ENCODE measurements around the gene PLXNA4. TPM values are rescaled to one million over a fixed set of nuclear protein-coding genes. Genes with fewer than 3 reads are reported as not detected.

The PLXNA4 gene
- total RNA-seq, 1 experiment from 2014 or later: 0.11 TPM

- H3K27ac ChIP-seq (ENCODE audit: low read depth, low read length, poor library complexity, severe bottlenecking): no peak overlapping the region
- no TSS peak for BruUV-seq (replicated peaks)
- POLR2A ChIA-PET (ENCODE audit: low non-redundant PET): interaction anchor here (0.7 kb wide), 1 partner anchor 195 kb away, joined by 3 read pairs; no protein-coding TSS in a partner anchor
- TF ChIP-seq EZH2 (IDR thresholded peaks at IDR 0.05; ENCODE audit: borderline replicate concordance, low read depth, low read length, poor library complexity, severe bottlenecking): no peak
- TF ChIP-seq, protein P1, sequence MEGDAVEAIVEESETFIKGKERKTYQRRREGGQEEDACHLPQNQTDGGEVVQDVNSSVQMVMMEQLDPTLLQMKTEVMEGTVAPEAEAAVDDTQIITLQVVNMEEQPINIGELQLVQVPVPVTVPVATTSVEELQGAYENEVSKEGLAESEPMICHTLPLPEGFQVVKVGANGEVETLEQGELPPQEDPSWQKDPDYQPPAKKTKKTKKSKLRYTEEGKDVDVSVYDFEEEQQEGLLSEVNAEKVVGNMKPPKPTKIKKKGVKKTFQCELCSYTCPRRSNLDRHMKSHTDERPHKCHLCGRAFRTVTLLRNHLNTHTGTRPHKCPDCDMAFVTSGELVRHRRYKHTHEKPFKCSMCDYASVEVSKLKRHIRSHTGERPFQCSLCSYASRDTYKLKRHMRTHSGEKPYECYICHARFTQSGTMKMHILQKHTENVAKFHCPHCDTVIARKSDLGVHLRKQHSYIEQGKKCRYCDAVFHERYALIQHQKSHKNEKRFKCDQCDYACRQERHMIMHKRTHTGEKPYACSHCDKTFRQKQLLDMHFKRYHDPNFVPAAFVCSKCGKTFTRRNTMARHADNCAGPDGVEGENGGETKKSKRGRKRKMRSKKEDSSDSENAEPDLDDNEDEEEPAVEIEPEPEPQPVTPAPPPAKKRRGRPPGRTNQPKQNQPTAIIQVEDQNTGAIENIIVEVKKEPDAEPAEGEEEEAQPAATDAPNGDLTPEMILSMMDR (conservative IDR thresholded peaks at IDR 0.05; ENCODE audit: low read depth, low read length): no peak
- DNase-seq (ENCODE audit: low spot score): no peak
- intact Hi-C loops (cut with micrococcal nuclease; ENCODE audit: unreplicated experiment): no loop called here
- H3K9me3 ChIP-seq (ENCODE audit: low read depth, low read length, poor library complexity, severe bottlenecking): no peaks in the 10 kb centered on the region
- no peak overlapping the region for H3K4me3 ChIP-seq (ENCODE audit: low read depth, low read length, poor library complexity, severe bottlenecking)
- H3K27me3 ChIP-seq (replicated peaks; ENCODE audit: insufficient read depth, low read depth, low read length, poor library complexity): no peaks in the 10 kb centered on the region
- CTCF ChIA-PET: no interaction called here
- H3K36me3 ChIP-seq (ENCODE audit: insufficient read depth, low read length, poor library complexity, severe bottlenecking): no peaks in the 10 kb centered on the region
- H3K4me1 ChIP-seq (ENCODE audit: insufficient read depth, low read length, poor library complexity, severe bottlenecking): no peaks in the 10 kb centered on the region
Observed at GRCh38 chr7:132291481-132291880, 284.8 kb downstream of the PLXNA4 start.

- Histone ChIP-seq H3K9me3 (ENCODE audit: low read depth, low read length, poor library complexity, severe bottlenecking) (no peaks in the 10 kb centered on the region), H3K4me1 (ENCODE audit: insufficient read depth, low read length, poor library complexity, severe bottlenecking) (no peaks in the 10 kb centered on the region), H3K4me3 (ENCODE audit: low read depth, low read length, poor library complexity, severe bottlenecking) (no peak overlapping the region), H3K36me3 (ENCODE audit: insufficient read depth, low read length, poor library complexity, severe bottlenecking) (no peaks in the 10 kb centered on the region), H3K27ac (ENCODE audit: low read depth, low read length, poor library complexity, severe bottlenecking) (no peak overlapping the region), H3K27me3 (replicated peaks; ENCODE audit: insufficient read depth, low read depth, low read length, poor library complexity) (no peaks in the 10 kb centered on the region)
- ChIA-PET CTCF (no interaction called here), POLR2A (ENCODE audit: low non-redundant PET) (no interaction called here)
- BruUV-seq (replicated peaks): no TSS peak
- no peak for DNase-seq (ENCODE audit: low spot score)
- TF ChIP-seq, protein P1 (conservative IDR thresholded peaks at IDR 0.05; ENCODE audit: low read depth, low read length): no peak
- TF ChIP-seq EZH2 (IDR thresholded peaks at IDR 0.05; ENCODE audit: borderline replicate concordance, low read depth, low read length, poor library complexity, severe bottlenecking): no peak
- intact Hi-C loops (cut with micrococcal nuclease; ENCODE audit: unreplicated experiment): no loop called here
Observed at GRCh38 chr7:132290021-132290420, 286.2 kb downstream of the PLXNA4 start.

DNA sequence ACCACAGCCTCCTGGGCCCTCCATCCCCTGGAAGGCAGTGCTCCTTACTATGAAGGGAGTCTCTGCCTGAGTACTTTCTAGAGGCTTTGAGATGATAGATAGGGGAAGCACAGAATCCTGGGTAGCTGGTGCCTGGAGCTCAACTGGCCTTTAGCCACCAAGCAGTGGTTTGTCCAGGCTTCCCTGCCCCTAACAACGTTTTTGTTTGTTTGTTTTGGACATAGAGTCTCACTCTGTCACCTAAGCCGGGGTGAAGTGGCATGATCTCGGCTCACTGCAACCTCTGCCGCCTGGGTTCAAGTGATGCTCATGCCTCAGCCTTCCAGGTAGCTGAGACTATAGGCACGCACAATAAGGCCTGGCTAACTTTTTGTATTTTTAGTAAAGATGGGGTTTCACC is 289.4 kb downstream of the PLXNA4 start:
- Histone ChIP-seq H3K27me3 (replicated peaks; ENCODE audit: insufficient read depth, low read depth, low read length, poor library complexity) (no peaks in the 10 kb centered on the region), H3K27ac (ENCODE audit: low read depth, low read length, poor library complexity, severe bottlenecking) (no peak overlapping the region), H3K36me3 (ENCODE audit: insufficient read depth, low read length, poor library complexity, severe bottlenecking) (no peaks in the 10 kb centered on the region), H3K4me3 (ENCODE audit: low read depth, low read length, poor library complexity, severe bottlenecking) (no peak overlapping the region), H3K9me3 (ENCODE audit: low read depth, low read length, poor library complexity, severe bottlenecking) (no peaks in the 10 kb centered on the region), H3K4me1 (ENCODE audit: insufficient read depth, low read length, poor library complexity, severe bottlenecking) (no peaks in the 10 kb centered on the region)
- no peak for DNase-seq (ENCODE audit: low spot score)
- CTCF ChIA-PET: no interaction called here
- POLR2A ChIA-PET (ENCODE audit: low non-redundant PET): no interaction called here
- no peak for TF ChIP-seq EZH2 (IDR thresholded peaks at IDR 0.05; ENCODE audit: borderline replicate concordance, low read depth, low read length, poor library complexity, severe bottlenecking)
- TF ChIP-seq, protein P1 (conservative IDR thresholded peaks at IDR 0.05; ENCODE audit: low read depth, low read length): no peak
- intact Hi-C loops (cut with micrococcal nuclease; ENCODE audit: unreplicated experiment): no loop called here
- no TSS peak for BruUV-seq (replicated peaks)

Measured in A673 (cell line).